ENCODE results near the gene DACH2. TPM values are rescaled to one million over a fixed set of nuclear protein-coding genes. Genes with fewer than 3 reads are reported as not detected.

DACH2 gene
- total and polyA plus RNA-seq, 12 donors: not detected

DNA sequence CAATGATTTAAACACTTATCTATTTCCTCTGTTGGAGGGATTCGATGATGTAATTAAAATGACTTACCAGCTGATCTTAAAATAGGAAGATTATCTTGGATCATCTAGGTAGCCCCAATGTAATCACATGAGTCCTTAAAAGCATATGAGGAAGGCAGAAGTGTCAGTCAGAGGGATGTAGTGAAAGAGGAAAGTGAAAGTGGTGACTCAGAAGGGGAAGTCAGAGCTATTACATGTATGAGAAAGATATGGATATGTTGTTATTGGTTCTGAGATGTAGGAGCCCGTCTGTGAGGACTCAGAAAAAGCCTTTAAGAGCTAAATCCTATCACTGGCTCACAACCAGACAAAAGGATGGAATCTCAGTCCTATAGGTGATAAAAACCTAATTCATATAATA, 456.4 kb downstream of the DACH2 start:
- Histone ChIP-seq H3K27ac (no peak overlapping the region), H3K27me3 (no peaks in the 10 kb centered on the region), H3K9me3 (peaks cover 0 to 7% (median 0%) of the 10 kb centered on the region in 11 donors), H3K4me3 (no peak overlapping the region), H3K36me3 (no peaks in the 10 kb centered on the region), H3K4me1 (no peaks in the 10 kb centered on the region)
- intact Hi-C loops (cut with DNase I): no loop called here
- DNase-seq (no peak), ATAC-seq (no peak)
- TF ChIP-seq, protein P1, sequence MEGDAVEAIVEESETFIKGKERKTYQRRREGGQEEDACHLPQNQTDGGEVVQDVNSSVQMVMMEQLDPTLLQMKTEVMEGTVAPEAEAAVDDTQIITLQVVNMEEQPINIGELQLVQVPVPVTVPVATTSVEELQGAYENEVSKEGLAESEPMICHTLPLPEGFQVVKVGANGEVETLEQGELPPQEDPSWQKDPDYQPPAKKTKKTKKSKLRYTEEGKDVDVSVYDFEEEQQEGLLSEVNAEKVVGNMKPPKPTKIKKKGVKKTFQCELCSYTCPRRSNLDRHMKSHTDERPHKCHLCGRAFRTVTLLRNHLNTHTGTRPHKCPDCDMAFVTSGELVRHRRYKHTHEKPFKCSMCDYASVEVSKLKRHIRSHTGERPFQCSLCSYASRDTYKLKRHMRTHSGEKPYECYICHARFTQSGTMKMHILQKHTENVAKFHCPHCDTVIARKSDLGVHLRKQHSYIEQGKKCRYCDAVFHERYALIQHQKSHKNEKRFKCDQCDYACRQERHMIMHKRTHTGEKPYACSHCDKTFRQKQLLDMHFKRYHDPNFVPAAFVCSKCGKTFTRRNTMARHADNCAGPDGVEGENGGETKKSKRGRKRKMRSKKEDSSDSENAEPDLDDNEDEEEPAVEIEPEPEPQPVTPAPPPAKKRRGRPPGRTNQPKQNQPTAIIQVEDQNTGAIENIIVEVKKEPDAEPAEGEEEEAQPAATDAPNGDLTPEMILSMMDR (IDR thresholded peaks at IDR 0.05): no peak
- WGBS, 2 donors: 36 to 47% methylated on average over 2 of the region's 2 CpGs

DNA sequence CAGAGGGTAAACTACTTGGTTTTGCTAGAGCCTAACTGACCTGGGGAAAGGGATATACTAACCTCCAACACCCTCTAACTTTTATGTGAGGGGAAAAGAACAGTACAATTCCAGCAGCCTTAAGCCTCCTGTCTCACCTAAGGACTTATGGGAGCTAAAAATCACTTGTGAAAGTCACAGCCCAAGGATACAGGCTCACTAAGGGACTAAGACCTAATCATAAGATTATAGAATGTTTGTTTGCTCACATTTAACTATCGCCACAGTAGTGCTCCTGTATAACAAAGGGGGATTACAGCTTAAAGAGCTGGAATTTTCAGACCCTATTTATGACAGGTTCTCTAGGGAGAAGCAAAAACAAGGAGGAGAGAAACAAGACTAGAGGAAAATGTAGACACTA, 548.7 kb downstream of the DACH2 start:
- ATAC-seq: no peak
- no peak overlapping the region for H3K27ac ChIP-seq
- no peak for DNase-seq
- H3K27me3 ChIP-seq: no peaks in the 10 kb centered on the region
- H3K9me3 ChIP-seq: no peaks in the 10 kb centered on the region
- intact Hi-C loops (cut with DNase I): no loop called here
- 90 to 91% methylated on average over 1 of the region's 1 CpG for WGBS, 2 donors
- H3K36me3 ChIP-seq: no peaks in the 10 kb centered on the region
- TF ChIP-seq, protein P1 (IDR thresholded peaks at IDR 0.05): no peak
- H3K4me3 ChIP-seq: no peak overlapping the region
- H3K4me1 ChIP-seq: no peaks in the 10 kb centered on the region

DNA sequence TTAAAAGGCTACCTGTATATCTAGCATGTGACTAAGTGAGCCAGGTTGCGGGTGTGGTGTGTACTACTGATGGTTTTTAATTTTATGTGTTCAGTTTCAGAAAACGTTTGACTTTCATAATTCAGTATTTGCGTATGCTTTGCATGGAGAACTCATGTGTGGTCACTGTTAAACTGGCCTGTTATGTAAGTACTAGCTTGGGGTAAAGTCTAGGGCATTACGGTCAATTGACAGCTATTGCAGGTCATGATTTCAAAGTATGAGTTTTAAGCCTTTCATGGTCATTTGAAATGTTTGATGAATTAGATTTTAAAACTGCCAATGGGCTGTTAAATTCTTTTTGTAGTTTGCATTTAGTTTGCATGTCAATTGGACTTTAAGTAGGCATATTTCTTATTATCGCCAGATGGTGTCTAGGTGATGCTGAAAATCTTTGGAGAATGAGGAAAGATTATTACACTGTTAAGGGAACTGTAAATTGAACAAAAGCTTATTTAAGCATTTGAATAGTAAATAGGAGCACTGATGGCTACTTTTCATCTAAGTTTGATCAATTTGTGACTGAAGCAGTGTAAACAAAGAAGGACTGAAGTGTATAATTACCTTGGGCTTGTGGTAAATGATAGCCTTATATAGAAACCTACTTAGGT, 563.4 kb downstream of the DACH2 start:
- H3K27me3 ChIP-seq: no peaks in the 10 kb centered on the region
- H3K9me3 ChIP-seq: no peaks in the 10 kb centered on the region
- no peaks in the 10 kb centered on the region for H3K36me3 ChIP-seq
- DNase-seq: no peak
- no peaks in the 10 kb centered on the region for H3K4me1 ChIP-seq
- ATAC-seq: no peak
- TF ChIP-seq, protein P1 (IDR thresholded peaks at IDR 0.05): no peak
- no peak overlapping the region for H3K4me3 ChIP-seq
- WGBS, 2 donors: 84 to 87% methylated on average over 5 of the region's 5 CpGs
- H3K27ac ChIP-seq: no peak overlapping the region
- intact Hi-C loops (cut with DNase I): no loop called here

DNA sequence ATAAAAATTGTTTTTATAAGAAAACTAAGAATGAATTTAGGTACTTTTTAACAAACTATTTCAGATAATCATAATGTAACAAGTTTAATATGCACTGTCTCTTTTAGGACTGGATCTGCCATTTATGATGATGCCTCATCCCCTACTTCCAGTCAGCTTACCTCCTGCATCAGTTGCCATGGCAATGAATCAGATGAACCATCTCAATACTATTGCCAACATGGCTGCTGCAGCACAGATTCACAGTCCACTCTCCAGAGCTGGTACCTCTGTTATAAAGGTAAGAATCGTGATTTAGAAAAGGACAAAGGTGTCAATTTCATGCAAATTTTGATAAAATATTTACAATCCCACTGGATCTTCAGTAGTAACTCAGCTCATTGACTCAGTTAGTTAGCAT, 566.2 kb downstream of the DACH2 start:
- no peaks in the 10 kb centered on the region for H3K36me3 ChIP-seq
- TF ChIP-seq, protein P1 (IDR thresholded peaks at IDR 0.05): no peak
- WGBS, 2 donors: 56 to 66% methylated on average over 1 of the region's 1 CpG
- no peak overlapping the region for H3K27ac ChIP-seq
- H3K9me3 ChIP-seq: no peaks in the 10 kb centered on the region
- DNase-seq: no peak
- no peaks in the 10 kb centered on the region for H3K4me1 ChIP-seq
- intact Hi-C loops (cut with DNase I): no loop called here
- H3K27me3 ChIP-seq: no peaks in the 10 kb centered on the region
- no peak for ATAC-seq
- no peak overlapping the region for H3K4me3 ChIP-seq
